GM23338 (cell line): Measurements from ENCODE around the gene OR13H1. TPM values are rescaled to one million over a fixed set of nuclear protein-coding genes. Genes with fewer than 3 reads are reported as not detected.

Experiments used
- ATAC-seq: fragments of 200-7000 bp; cut with Tn5 transposase; 3 replicates; pipeline ENCODE4 v1.9.1; 2020
- DNase-seq: peaks from one replicate; pipeline ENCODE4 v3.0.0-alpha.2; 2015; ENCODE audit warnings: low spot score
- H2AFZ ChIP-seq: fragments of 200-600 bp; sonication (generic); 2 replicates; pipeline ENCODE4 v1.8.0; 2016; ENCODE audit warnings: antibody characterized with exemption, mild to moderate bottlenecking, moderate library complexity
- H3F3A ChIP-seq: fragments of 200-600 bp; sonication (generic); replicated peaks from 2 replicates; pipeline ENCODE4 v1.8.0; 2017; ENCODE audit warnings: antibody characterized with exemption, mixed run types, low read depth
- H3K27ac ChIP-seq: fragments of 200-600 bp; sonication (generic); 2 replicates; pipeline ENCODE4 v1.6.1; 2016; ENCODE audit warnings: low read depth
- H3K27me3 ChIP-seq: fragments of 200-600 bp; sonication (generic); 2 replicates; pipeline ENCODE4 v1.8.0; 2016; ENCODE audit warnings: mild to moderate bottlenecking, mixed run types, moderate library complexity; ENCODE audit not compliant: insufficient read depth
- H3K36me3 ChIP-seq: fragments of 200-600 bp; sonication (generic); 2 replicates; pipeline ENCODE4 v1.8.0; 2016; ENCODE audit warnings: mild to moderate bottlenecking; ENCODE audit not compliant: insufficient read depth
- H3K4me1 ChIP-seq: fragments of 200-600 bp; sonication (generic); 2 replicates; pipeline ENCODE4 v1.8.0; 2016; ENCODE audit warnings: mild to moderate bottlenecking, moderate library complexity; ENCODE audit not compliant: insufficient read depth
- H3K4me2 ChIP-seq: fragments of 200-600 bp; sonication (generic); 2 replicates; pipeline ENCODE4 v1.7.1; 2017; ENCODE audit warnings: mixed run types
- H3K4me3 ChIP-seq: fragments of 200-600 bp; sonication (generic); 2 replicates; pipeline ENCODE4 v1.6.1; 2016; ENCODE audit warnings: mixed run types
- H3K79me2 ChIP-seq: fragments of 200-600 bp; sonication (generic); replicated peaks from 2 replicates; pipeline ENCODE4 v1.8.0; 2017; ENCODE audit warnings: mild to moderate bottlenecking; ENCODE audit not compliant: insufficient read depth
- H3K9me2 ChIP-seq: fragments of 200-600 bp; sonication (generic); 2 replicates; pipeline ENCODE4 v1.8.0; 2017; ENCODE audit not compliant: insufficient read depth
- H4K20me1 ChIP-seq: fragments of 200-600 bp; sonication (generic); replicated peaks from 2 replicates; pipeline ENCODE4 v1.8.0; 2017; ENCODE audit warnings: mild to moderate bottlenecking; ENCODE audit not compliant: insufficient read depth
- H3K27ac Mint-ChIP-seq: 2 replicates; pipeline ENCODE4 v1.8.0; 2020; ENCODE audit warnings: inconsistent platforms, mild to moderate bottlenecking, moderate library complexity, mixed read lengths
- H3K27me3 Mint-ChIP-seq: 3 replicates; pipeline ENCODE4 v1.8.0; 2022; ENCODE audit warnings: low read depth, mild to moderate bottlenecking, moderate library complexity, mixed read lengths, inconsistent platforms; ENCODE audit not compliant: insufficient read depth, poor library complexity
- H3K36me3 Mint-ChIP-seq: 3 replicates; pipeline ENCODE4 v1.8.0; 2021; ENCODE audit warnings: low read depth, mild to moderate bottlenecking, inconsistent platforms, moderate library complexity, mixed read lengths
- H3K4me1 Mint-ChIP-seq: 3 replicates; pipeline ENCODE4 v1.8.0; 2020; ENCODE audit warnings: mild to moderate bottlenecking, inconsistent platforms, mixed read lengths
- H3K4me3 Mint-ChIP-seq: 3 replicates; pipeline ENCODE4 v1.8.0; 2021; ENCODE audit warnings: moderate library complexity, mild to moderate bottlenecking, inconsistent platforms, mixed read lengths
- H3K9me3 Mint-ChIP-seq: 3 replicates; pipeline ENCODE4 v1.8.0; 2020; ENCODE audit warnings: moderate library complexity, mild to moderate bottlenecking, inconsistent platforms, mixed read lengths
- CREB1 ChIP-seq: fragments of 250-450 bp; sonication (Bioruptor Pico); IDR thresholded peaks from 2 replicates; pipeline ENCODE4 v1.5.0; 2020; ENCODE audit warnings: low read depth, mild to moderate bottlenecking, moderate library complexity
- CTCF ChIP-seq, 2 experiments: fragments of 200-600 bp in 1 of 2; sonication (generic) in 1 of 2; conservative IDR thresholded peaks; 2 replicates each; pipeline versions ENCODE4 v1.5.1 to v1.6.1; 2016 to 2017; ENCODE audit warnings: antibody characterized with exemption in 2 of 2, low read depth in 2 of 2, mild to moderate bottlenecking in 2 of 2, moderate library complexity in 1 of 2
- ETS1 ChIP-seq: IDR thresholded peaks from 2 replicates; pipeline ENCODE4 v1.6.1; 2016; ENCODE audit warnings: antibody characterized with exemption
- EZH2 ChIP-seq: fragments of 200-600 bp; sonication (generic); IDR thresholded peaks from one replicate; pipeline ENCODE4 v1.8.0; 2017; ENCODE audit warnings: antibody characterized with exemption, mild to moderate bottlenecking, low read depth; ENCODE audit not compliant: unreplicated experiment
- EZH2phosphoT487 ChIP-seq: fragments of 200-600 bp; sonication (generic); IDR thresholded peaks from one replicate; pipeline ENCODE4 v1.8.1; 2018; ENCODE audit warnings: antibody characterized with exemption; ENCODE audit not compliant: unreplicated experiment
- JUNB ChIP-seq: IDR thresholded peaks from one replicate; pipeline ENCODE4 v1.6.1; 2016; ENCODE audit warnings: antibody characterized with exemption; ENCODE audit not compliant: unreplicated experiment
- NANOG ChIP-seq: IDR thresholded peaks from 2 replicates; pipeline ENCODE4 v1.6.1; 2016; ENCODE audit warnings: antibody characterized with exemption, borderline replicate concordance
- POLR2AphosphoS5 ChIP-seq: IDR thresholded peaks from 2 replicates; pipeline ENCODE4 v1.6.1; 2016; ENCODE audit warnings: antibody characterized with exemption, low read depth
- REST ChIP-seq: IDR thresholded peaks from one replicate; pipeline ENCODE4 v1.6.1; 2018; ENCODE audit warnings: antibody characterized with exemption; ENCODE audit not compliant: unreplicated experiment
- STAT1 ChIP-seq: IDR thresholded peaks from one replicate; pipeline ENCODE4 v1.6.1; 2016; ENCODE audit warnings: antibody characterized with exemption; ENCODE audit not compliant: unreplicated experiment
- ZNF114 ChIP-seq: fragments of 250-450 bp; sonication (Bioruptor Pico); IDR thresholded peaks from 2 replicates; pipeline ENCODE4 v1.5.0; 2020; ENCODE audit warnings: mild to moderate bottlenecking, moderate library complexity
- ZNF331 ChIP-seq: fragments of 250-450 bp; sonication (Bioruptor Pico); IDR thresholded peaks from 2 replicates; pipeline ENCODE4 v1.5.0; 2020; ENCODE audit warnings: low read depth, mild to moderate bottlenecking, moderate library complexity
- ZNF462 ChIP-seq: fragments of 250-450 bp; sonication (Bioruptor Pico); IDR thresholded peaks from 2 replicates; pipeline ENCODE4 v1.5.0; 2020; ENCODE audit warnings: mild to moderate bottlenecking, moderate library complexity
- long read RNA-seq: library from polyadenylated mRNA; unstranded; transcript quantifications from one replicate; pipeline ENCODE4 v2.0.0, GENCODE V29; 2020; ENCODE audit not compliant: unreplicated experiment
- polyA plus RNA-seq: library from polyadenylated mRNA; unstranded; fragments of >200 nt; fragmentation: Nextera tagmentation; extraction: Ambion mirVana; gene quantifications from 2 replicates; pipeline ENCODE4 v1.2.1, GENCODE V29; 2016
- total RNA-seq: library from RNA; depleted of rRNA; stranded (reverse); fragments of >200 nt; shearing (Covaris generic); gene quantifications from 2 replicates; pipeline ENCODE4 v1.2.3, GENCODE V29; 2014; rRNA removed

OR13H1 gene, protein sequence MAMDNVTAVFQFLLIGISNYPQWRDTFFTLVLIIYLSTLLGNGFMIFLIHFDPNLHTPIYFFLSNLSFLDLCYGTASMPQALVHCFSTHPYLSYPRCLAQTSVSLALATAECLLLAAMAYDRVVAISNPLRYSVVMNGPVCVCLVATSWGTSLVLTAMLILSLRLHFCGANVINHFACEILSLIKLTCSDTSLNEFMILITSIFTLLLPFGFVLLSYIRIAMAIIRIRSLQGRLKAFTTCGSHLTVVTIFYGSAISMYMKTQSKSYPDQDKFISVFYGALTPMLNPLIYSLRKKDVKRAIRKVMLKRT
- total RNA-seq (not detected in 2 replicates), polyA plus RNA-seq (not detected in 2 replicates)
- long read RNA-seq: 0 reads

- H2AFZ ChIP-seq: no peak within 1 kb of the TSS
- H3K27me3 Mint-ChIP-seq: no peaks in the 10 kb centered on the region
- no peaks in the 10 kb centered on the region for H3K9me2 ChIP-seq
- no peak within 1 kb of the TSS for H3K27ac Mint-ChIP-seq
- H3K27me3 ChIP-seq: no peaks in the 10 kb centered on the region
- no peak within 1 kb of the TSS for H3K27ac ChIP-seq
- H3K4me2 ChIP-seq: no peak within 1 kb of the TSS
- no peaks in the 10 kb centered on the region for H3K4me1 ChIP-seq
- H3K4me1 Mint-ChIP-seq: no peaks in the 10 kb centered on the region
- no peak within 1 kb of the TSS for H3K4me3 Mint-ChIP-seq
- H4K20me1 ChIP-seq: no peaks in the 10 kb centered on the region
- no peaks in the 10 kb centered on the region for H3F3A ChIP-seq
- no peak for ATAC-seq
- no peak within 1 kb of the TSS for H3K4me3 ChIP-seq
- no peak for DNase-seq
- no peaks in the 10 kb centered on the region for H3K36me3 ChIP-seq
- no peaks in the 10 kb centered on the region for H3K36me3 Mint-ChIP-seq
- no peaks in the 10 kb centered on the region for H3K79me2 ChIP-seq
- no peaks in the 10 kb centered on the region for H3K9me3 Mint-ChIP-seq
- TF ChIP-seq JUNB (no peak), ZNF331 (CRISPR knock-in tag) (no peak), ZNF462 (CRISPR knock-in tag) (no peak), NANOG (no peak), STAT1 (no peak), CTCF (conservative IDR thresholded peaks at IDR 0.05; ENCODE audit: low read depth in 2 of 2) (no peak), ZNF114 (CRISPR knock-in tag) (no peak), ETS1 (no peak), REST (no peak), CREB1 (no peak), EZH2phosphoT487 (no peak), EZH2 (no peak), POLR2AphosphoS5 (no peak)
These were observed at the start of gene OR13H1 for GRCh38 chrX:131543774-131544173. OR13H1 (plus strand) TSS chrX:131544074; CDS start chrX:131544074, 0 bp downstream.
